Ascending aorta (tissue), 2 donors: Measurements from ENCODE around the gene SGMS2. TPM values are rescaled to one million over a fixed set of nuclear protein-coding genes. Genes with fewer than 3 reads are reported as not detected.

Source experiments
- DNase-seq, 2 donors: peaks; one replicate each; pipeline ENCODE4 v3.0.0-alpha.2; 2019; ENCODE audit warnings: low spot score in 2 of 2
- H3K27ac ChIP-seq, 2 donors: fragments of 200-600 bp; sonication (generic); one replicate each; pipeline ENCODE4 v1.5.1; 2016 to 2017; ENCODE audit warnings: mild to moderate bottlenecking in 1 of 2
- H3K27me3 ChIP-seq: fragments of 200-600 bp; sonication (generic); one replicate; pipeline ENCODE4 v1.5.1; 2017
- H3K36me3 ChIP-seq, 2 donors: fragments of 200-600 bp; sonication (generic); one replicate each; pipeline ENCODE4 v1.5.1; 2016
- H3K4me1 ChIP-seq, 2 donors: fragments of 200-600 bp; sonication (generic); one replicate each; pipeline ENCODE4 v1.5.1; 2016 to 2017; ENCODE audit warnings: mild to moderate bottlenecking in 1 of 2
- H3K4me3 ChIP-seq, 2 donors: fragments of 200-600 bp; sonication (generic); one replicate each; pipeline ENCODE4 v1.5.1; 2016 to 2017; ENCODE audit warnings: mild to moderate bottlenecking in 1 of 2
- H3K9me3 ChIP-seq, 2 donors: fragments of 200-600 bp; sonication (generic); one replicate each; pipeline ENCODE4 v1.5.1; 2016
- intact Hi-C: fragments of 100-400 bp; cut with DNase I; formaldehyde crosslinking; loops from one replicate; pipeline ENCODE4 v1.15.1; 2023
- total RNA-seq: library from RNA; depleted of rRNA; stranded (reverse); fragments of >200 nt; gene quantifications from one replicate; pipeline ENCODE4 v1.1.0, GENCODE V29; 2016
- TF ChIP-seq, protein P1 (sequence below), 3 experiments: fragments of 200-600 bp in 2 of 3; fragments of 450-650 bp in 1 of 3; sonication (generic) in 2 of 3; IDR thresholded peaks; one replicate each; pipeline ENCODE4 v1.5.1; 2016 to 2019; ENCODE audit warnings: antibody characterized with exemption in 3 of 3, mild to moderate bottlenecking in 1 of 3, moderate library complexity in 1 of 3

SGMS2 gene
- total RNA-seq, 1 donor from 2014 or later: 333 TPM

DNA sequence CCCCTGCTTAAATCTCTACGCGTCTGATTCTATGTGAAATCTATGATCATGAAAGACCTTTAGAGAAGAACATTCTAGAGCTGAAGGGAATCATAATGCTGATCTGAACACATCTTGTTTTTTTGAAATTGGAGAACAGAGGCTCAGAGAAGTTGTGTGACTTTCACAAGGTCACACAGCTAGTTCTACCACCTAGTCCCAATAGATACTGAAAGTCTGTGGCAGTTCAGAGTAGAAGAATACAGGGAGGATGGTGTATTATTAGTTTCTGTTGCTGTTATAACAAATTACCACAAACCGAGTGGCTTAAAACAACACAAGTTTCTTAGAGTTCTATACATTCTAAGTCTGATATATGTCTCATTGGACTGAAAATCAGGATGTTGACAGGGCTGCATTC is 121.1 kb downstream of the SGMS2 start:
- intact Hi-C loops: no loop called here
- TF ChIP-seq, protein P1, sequence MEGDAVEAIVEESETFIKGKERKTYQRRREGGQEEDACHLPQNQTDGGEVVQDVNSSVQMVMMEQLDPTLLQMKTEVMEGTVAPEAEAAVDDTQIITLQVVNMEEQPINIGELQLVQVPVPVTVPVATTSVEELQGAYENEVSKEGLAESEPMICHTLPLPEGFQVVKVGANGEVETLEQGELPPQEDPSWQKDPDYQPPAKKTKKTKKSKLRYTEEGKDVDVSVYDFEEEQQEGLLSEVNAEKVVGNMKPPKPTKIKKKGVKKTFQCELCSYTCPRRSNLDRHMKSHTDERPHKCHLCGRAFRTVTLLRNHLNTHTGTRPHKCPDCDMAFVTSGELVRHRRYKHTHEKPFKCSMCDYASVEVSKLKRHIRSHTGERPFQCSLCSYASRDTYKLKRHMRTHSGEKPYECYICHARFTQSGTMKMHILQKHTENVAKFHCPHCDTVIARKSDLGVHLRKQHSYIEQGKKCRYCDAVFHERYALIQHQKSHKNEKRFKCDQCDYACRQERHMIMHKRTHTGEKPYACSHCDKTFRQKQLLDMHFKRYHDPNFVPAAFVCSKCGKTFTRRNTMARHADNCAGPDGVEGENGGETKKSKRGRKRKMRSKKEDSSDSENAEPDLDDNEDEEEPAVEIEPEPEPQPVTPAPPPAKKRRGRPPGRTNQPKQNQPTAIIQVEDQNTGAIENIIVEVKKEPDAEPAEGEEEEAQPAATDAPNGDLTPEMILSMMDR (IDR thresholded peaks at IDR 0.05): no peak
- Histone ChIP-seq H3K27me3 (no peaks in the 10 kb centered on the region), H3K4me1 (no peaks in the 10 kb centered on the region), H3K36me3 (peaks cover 23 to 55% of the 10 kb centered on the region in 2 donors), H3K4me3 (no peak overlapping the region), H3K27ac (no peak overlapping the region), H3K9me3 (no peaks in the 10 kb centered on the region)
- no peak for DNase-seq

DNA sequence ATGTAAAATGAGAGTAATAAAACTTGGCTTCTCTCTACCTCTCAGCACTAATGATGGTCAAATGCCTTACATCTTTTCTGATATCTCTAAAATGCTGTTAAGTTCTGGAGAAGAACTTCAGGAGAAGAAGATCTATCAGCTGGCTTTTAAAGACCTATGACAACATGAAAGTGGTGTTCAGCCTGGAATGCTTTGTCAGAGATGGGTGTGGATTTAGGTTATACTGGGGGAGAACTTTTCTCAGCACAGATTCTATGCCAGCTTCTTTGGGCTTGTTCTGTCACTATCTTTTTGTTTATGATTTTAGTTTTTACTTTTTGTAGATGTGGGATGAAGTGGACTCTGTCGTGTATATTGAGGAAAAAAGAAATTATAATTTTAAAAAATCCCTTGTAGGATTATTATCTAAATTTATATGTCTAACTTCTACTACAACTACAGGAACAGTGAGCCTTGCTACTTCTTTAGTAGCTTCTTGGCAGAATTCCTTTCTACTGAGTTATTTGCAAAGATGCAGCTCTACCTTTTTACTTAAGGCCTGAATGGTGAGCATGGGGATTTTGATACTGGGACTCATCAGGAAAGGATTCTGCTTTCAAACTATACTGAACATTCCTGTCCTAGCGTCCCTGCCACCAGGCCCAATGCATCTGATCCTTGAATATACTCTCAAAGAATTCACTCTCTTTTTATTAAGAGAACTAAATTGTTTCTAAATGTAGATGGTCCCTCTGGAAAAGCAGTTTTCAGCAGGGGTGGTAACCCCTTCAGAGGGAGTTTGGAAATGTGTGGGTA is 126.2 kb downstream of the SGMS2 start:
- TF ChIP-seq, protein P1 (IDR thresholded peaks at IDR 0.05): no peak
- no peak overlapping the region for H3K27ac ChIP-seq
- no peaks in the 10 kb centered on the region for H3K27me3 ChIP-seq
- peaks cover 24 to 64% of the 10 kb centered on the region in 2 donors for H3K36me3 ChIP-seq
- intact Hi-C loops: no loop called here
- H3K4me3 ChIP-seq: no peak overlapping the region
- no peak for DNase-seq
- H3K9me3 ChIP-seq: no peaks in the 10 kb centered on the region
- H3K4me1 ChIP-seq: no peaks in the 10 kb centered on the region

DNA sequence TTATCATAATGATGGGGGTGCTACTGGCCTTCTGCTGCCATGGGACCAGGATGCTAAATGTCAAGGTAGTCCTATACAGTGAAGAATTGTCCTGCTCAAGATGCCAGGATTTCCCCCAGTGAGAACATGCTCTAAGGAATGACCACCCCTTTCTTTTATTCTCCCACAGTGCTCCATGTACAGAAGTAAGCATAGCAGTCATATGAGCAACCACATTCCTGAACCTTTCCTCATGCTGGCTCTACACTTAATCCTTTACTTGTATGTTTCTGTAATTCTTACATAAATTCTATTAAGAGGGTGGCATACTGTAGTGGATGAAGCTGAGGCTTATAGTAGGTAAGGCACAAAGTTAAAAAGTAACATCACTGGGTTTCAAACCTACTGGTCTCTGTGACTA is 126.8 kb downstream of the SGMS2 start:
- no peak overlapping the region for H3K27ac ChIP-seq
- H3K27me3 ChIP-seq: no peaks in the 10 kb centered on the region
- DNase-seq: no peak
- no peak overlapping the region for H3K4me3 ChIP-seq
- intact Hi-C loops: no loop called here
- H3K36me3 ChIP-seq: peaks cover 24 to 63% of the 10 kb centered on the region in 2 donors
- peaks cover 0 to 5% of the 10 kb centered on the region in 2 donors for H3K9me3 ChIP-seq
- no peaks in the 10 kb centered on the region for H3K4me1 ChIP-seq
- TF ChIP-seq, protein P1 (IDR thresholded peaks at IDR 0.05): no peak

DNA sequence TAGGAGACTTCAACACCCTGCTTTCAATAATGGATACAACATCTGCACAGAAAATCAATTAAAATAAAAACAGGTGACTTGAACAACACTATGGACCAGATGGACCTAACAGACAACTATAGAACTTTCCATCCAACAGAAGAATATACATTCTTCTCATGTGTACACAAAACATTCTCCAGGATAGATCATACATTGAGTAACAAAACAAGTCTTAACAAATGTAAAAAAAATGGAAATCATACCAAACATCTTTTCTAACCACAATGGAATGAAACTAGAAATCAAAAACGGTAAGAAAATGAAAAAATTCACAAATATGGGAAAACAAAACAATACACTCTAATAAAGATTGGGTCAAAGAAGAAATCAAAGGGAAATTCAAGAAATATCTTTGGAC is 131.3 kb downstream of the SGMS2 start:
- Histone ChIP-seq H3K9me3 (peaks cover 0 to 18% of the 10 kb centered on the region in 2 donors), H3K27ac (no peak overlapping the region), H3K4me3 (no peak overlapping the region), H3K4me1 (no peaks in the 10 kb centered on the region), H3K36me3 (peaks cover 8 to 19% of the 10 kb centered on the region in 2 donors), H3K27me3 (no peaks in the 10 kb centered on the region)
- TF ChIP-seq, protein P1 (IDR thresholded peaks at IDR 0.05): no peak
- DNase-seq: no peak
- intact Hi-C loops: no loop called here

Other genes with a start within 250 kb of the SGMS2 start
- 17.9 TPM for gene PAPSS1, start 104.7 kb upstream of the SGMS2 start, total RNA-seq
- gene CYP2U1, start 106.6 kb downstream of the SGMS2 start, total RNA-seq: 23.8 TPM
- gene HADH, start 165.0 kb downstream of the SGMS2 start, total RNA-seq: 34.3 TPM